AG10803 (cell line): Measurements from ENCODE around the gene LGMN.

Source experiments
- DNase-seq: peaks from one replicate; pipeline ENCODE4 v3.0.0; 2010; ENCODE audit warnings: low read depth
- H3K4me3 ChIP-seq: 2 replicates; pipeline ENCODE4 v1.5.1; 2011; ENCODE audit warnings: mild to moderate bottlenecking, low read length, control low read depth
- TF ChIP-seq, protein P1 (sequence below): conservative IDR thresholded peaks from 2 replicates; pipeline ENCODE4 v1.5.1; 2011; ENCODE audit warnings: mild to moderate bottlenecking, low read length, control low read depth, inconsistent platforms

LGMN gene

DNA sequence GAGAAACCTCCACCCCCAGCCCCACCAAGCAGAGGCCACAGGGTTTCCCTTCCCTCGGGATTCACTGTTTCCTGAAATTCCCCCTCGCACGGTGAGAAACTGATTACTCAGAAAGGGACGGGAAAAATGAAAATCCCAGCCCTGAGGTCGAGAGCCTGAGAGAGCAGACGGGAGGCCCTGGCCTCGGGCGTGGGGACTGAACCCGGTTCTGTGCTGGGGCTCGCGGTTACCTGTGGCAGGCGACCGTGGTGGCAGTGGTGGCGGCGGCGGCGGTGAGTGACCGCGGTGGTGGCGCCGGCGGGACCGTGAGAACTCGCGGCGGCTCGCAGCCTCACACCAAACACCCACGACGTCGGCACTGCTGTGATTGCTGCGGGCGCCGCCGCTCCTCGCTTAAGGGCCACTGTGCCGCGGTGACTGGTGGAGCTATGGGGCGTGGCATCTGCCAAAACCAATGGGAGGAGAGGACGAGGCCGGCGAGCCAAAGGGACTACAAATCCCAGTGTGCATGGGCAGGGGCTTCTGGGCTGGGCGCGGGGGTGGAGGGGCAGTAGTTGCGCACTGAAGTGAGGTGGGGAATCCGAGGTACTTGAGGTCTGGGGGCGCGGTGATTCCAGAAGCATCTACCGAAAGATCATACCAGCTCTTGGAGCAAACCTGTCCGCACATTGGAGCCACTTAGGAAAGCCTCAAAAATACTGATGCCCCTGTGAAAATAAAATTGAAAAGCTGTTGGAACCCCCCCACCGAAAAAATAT lies at the start of gene LGMN:
LGMN (minus strand) TSS at position 369 of the 758 bp plus-strand sequence. CDS start 15,841 bp downstream, outside the sequence.
- peak within 1 kb of the TSS; percentile 87 for H3K4me3 ChIP-seq
- DNase-seq = peak; percentile 91
- TF ChIP-seq, protein P1, sequence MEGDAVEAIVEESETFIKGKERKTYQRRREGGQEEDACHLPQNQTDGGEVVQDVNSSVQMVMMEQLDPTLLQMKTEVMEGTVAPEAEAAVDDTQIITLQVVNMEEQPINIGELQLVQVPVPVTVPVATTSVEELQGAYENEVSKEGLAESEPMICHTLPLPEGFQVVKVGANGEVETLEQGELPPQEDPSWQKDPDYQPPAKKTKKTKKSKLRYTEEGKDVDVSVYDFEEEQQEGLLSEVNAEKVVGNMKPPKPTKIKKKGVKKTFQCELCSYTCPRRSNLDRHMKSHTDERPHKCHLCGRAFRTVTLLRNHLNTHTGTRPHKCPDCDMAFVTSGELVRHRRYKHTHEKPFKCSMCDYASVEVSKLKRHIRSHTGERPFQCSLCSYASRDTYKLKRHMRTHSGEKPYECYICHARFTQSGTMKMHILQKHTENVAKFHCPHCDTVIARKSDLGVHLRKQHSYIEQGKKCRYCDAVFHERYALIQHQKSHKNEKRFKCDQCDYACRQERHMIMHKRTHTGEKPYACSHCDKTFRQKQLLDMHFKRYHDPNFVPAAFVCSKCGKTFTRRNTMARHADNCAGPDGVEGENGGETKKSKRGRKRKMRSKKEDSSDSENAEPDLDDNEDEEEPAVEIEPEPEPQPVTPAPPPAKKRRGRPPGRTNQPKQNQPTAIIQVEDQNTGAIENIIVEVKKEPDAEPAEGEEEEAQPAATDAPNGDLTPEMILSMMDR = no peak

DNA sequence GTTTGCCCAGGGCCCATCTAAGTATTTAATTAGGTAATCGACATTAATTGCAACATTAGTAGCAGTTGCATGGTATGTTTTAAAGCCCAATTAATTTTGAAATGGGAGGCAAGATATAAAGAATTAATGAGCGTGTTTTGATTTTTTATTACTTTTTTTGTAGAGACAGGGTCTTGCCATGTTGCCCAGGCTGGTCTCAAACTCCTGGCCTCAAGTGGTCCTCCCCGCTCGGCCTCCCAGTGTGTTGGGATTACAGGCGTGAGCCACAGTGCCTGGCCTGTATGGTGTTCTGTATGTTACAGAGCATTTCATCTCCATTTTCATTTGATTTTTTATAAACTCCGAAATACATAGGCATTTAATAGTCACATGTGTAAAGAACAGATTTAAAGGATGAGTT lies 46.5 kb upstream of the LGMN start:
- no peak for DNase-seq
- peak overlapping the region; percentile 100 for H3K4me3 ChIP-seq
- TF ChIP-seq, protein P1 = no peak

GRCh38 chr14:92794547-92794941 lies 46.1 kb upstream of the LGMN start:
- DNase-seq = peak; percentile 24
- H3K4me3 ChIP-seq = peak overlapping the region; percentile 100
- TF ChIP-seq, protein P1 = no peak

DNA sequence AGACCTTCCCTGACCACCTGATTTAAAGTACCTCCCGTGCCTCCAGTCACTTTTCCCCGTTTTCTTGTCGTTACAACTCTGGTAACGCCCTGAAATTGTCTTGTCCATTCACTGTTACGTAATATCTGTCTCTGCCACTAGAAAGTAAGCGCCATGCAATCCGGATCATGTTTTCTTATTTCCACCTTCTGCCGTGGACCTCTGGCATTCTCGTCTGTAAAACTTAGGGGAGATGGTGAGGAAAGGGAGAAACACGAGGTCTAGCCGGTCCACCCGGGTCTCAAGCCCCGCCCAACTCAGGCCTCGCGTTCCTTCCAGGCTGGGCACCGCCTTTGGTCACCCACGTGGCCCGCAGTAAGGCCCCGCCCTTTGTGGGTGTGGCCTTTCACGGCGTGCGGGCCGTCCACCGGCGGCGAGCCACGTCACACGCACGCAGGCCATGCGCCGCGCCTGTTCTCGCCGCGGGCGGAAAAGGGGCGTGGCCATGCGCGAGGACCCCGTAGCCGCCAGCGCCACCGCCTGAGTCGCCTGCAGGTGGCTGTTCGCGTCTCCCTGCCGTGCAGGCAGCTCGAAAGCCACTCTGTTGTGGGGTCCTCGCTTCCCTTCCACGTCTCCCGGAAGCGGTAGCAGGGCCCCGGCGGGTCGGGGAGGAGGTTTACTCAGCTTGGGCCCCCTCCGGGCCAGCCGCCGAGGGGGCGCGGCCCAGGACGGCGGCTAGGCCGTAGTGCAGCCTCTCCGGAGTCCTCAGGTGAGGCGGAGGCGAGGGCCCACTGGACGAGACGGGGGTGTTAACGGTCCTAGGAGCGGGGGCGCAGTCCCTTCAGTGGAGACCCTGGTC lies 45.5 kb upstream of the LGMN start, which contains the start of gene GOLGA5:
GOLGA5 (plus strand) TSS at position 597 of the 838 bp plus-strand sequence. CDS start 3,133 bp downstream, outside the sequence.
- peak; percentile 97 for DNase-seq
- TF ChIP-seq, protein P1 = no peak

DNA sequence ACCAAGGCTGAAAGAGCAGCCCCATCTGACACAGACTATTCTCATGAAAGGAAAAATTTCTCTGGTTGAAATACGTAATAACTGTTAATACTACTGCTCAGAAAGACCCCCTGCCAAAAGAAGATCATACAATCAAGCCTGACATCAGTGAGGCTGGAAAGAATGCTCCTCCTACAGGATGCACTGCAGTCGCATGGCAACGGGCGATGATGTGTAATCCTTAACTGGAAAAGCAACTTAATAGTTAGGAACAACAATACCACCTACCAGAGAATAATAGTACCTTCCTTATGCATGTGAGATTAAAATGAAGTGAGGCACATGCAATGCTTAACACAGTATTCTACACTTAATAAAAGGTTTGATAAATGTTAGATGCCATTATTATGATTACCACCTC lies 44.5 kb upstream of the LGMN start:
- TF ChIP-seq, protein P1 = no peak
- H3K4me3 ChIP-seq = no peak overlapping the region
- DNase-seq = peak; percentile 16

More for the DNA sequence above, 45.5 kb upstream of the LGMN start, which contains the start of gene GOLGA5:
- peak within 1 kb of the TSS; percentile 100 for H3K4me3 ChIP-seq

DNA sequence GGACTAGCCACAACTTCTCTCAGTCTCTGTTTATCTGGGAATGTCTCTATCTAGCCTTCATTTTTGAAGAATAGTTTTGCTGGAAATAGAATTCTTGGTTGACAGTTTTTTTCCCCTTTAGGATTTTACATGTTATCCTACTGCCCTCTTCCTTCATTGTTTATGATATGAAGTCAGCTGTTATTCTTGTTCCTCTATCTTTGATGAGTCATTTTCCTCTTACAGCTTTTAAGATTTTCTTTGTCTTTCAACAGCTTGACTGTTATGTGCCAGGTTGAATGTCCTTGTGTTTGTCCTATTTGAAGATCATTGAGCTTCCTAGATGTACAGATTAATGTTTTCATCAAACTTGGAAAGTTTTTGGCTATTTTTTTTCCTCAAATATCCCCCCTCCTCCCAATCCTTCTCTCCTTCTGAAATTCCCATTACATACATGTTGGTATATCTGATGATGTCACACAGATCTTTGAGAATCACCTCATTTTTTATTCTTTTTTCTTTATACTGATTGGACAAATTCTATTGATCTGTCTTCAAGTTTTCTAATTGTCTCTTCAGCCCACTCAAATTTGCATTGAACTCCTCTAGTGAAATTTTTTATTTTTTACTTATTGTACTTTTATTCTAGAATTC lies 41.1 kb upstream of the LGMN start:
- no peak overlapping the region for H3K4me3 ChIP-seq
- TF ChIP-seq, protein P1 = no peak
- no peak for DNase-seq
